AG20443 (cell line): Measurements from ENCODE around the gene CHML.

Experiments used
- DNase-seq: peaks from one replicate; pipeline ENCODE4 v3.0.0; 2012; ENCODE audit warnings: low spot score, mixed read lengths

The CHML gene

DNA sequence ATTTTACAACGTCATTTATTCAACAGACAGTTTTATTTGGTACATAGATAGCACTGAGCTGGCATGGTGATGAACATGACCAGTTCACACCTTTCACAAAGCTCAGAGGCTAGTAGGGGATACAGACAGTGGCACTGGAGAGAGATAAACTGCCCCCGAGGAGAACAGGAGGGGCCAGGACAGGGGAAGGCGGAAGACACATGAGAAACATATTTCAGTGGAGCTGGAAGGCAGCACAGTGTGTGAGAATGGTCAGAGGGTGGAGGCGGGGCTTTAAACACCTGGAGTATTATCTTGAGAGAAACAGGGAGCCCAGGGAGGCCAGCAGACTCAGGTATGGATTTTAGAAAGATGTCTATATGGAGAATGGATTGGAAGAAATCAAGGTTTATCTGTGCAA is 49.5 kb downstream of the CHML start:
- DNase-seq = no peak
